ENCODE data around the gene ZDHHC17.

ZDHHC17 gene

DNA sequence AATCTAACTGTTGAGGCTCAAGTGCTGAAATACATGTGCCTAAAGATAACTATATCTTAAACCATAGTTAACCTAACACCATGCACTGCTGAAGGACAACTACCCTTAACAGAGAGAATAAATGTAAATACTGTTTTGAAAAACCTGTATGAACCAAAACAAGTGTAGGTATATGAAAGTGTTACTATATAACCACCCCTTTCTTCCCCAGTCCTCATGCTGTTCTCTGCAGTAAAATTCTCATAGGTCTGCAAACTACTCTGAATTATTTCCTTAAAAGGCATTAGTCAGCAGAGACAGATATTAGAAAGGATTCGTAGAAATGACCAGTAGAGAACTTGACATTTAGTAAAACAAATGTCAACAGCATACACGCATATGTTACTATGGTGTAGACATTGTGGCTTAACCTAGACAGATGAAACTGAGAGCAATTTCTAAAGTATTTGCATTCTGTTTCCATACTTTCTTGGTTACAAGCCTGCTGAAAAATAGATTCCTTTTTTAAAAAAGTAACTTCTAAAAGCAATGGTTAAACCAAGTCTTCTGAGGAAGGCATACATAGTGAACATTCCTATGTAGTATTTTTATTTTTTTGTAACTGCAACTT lies 101.0 kb downstream of the ZDHHC17 start:
- Histone ChIP-seq H3K27me3 (replicated peaks; ENCODE audit: control insufficient read depth, insufficient read depth, low read length) (no peaks in the 10 kb centered on the region), H3K4me1 (ENCODE audit: control insufficient read depth, insufficient read depth, low read length) (peaks cover 23% of the 10 kb centered on the region), H3K4me3 (ENCODE audit: low read length) (no peak overlapping the region), H3K9ac (ENCODE audit: low read length) (no peak overlapping the region), H3K36me3 (ENCODE audit: control insufficient read depth, insufficient read depth, low read length, severe bottlenecking) (no peaks in the 10 kb centered on the region), H3K9me3 (ENCODE audit: control insufficient read depth, low read length) (no peaks in the 10 kb centered on the region)
- peak; percentile 58 for DNase-seq (ENCODE audit: low read depth)

DNA sequence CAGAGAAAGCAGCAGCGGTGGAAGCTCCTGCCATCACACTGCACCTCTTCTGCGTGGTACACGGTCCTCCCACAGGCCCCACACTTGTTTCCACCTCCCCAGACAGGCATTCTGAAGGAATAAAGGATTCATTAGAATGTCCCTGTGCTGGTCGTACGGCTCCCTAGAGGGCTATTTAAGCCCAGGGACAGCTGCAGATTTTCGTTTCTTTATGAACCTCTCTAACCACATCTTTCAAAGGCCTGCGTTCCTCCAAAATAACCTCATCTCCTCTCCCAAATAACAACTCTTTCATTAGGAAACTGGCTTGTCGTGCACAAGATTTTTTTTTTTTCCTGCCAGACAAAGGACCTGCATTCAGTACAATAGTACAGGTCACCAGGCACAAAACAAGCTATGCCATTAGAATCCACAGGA lies 102.2 kb downstream of the ZDHHC17 start:
- no peaks in the 10 kb centered on the region for H3K36me3 ChIP-seq (ENCODE audit: control insufficient read depth, insufficient read depth, low read length, severe bottlenecking)
- H3K4me1 ChIP-seq (ENCODE audit: control insufficient read depth, insufficient read depth, low read length) = peaks cover 23% of the 10 kb centered on the region
- H3K9me3 ChIP-seq (ENCODE audit: control insufficient read depth, low read length) = no peaks in the 10 kb centered on the region
- H3K9ac ChIP-seq (ENCODE audit: low read length) = no peak overlapping the region
- DNase-seq (ENCODE audit: low read depth) = no peak
- no peaks in the 10 kb centered on the region for H3K27me3 ChIP-seq (replicated peaks; ENCODE audit: control insufficient read depth, insufficient read depth, low read length)
- no peak overlapping the region for H3K4me3 ChIP-seq (ENCODE audit: low read length)

DNA sequence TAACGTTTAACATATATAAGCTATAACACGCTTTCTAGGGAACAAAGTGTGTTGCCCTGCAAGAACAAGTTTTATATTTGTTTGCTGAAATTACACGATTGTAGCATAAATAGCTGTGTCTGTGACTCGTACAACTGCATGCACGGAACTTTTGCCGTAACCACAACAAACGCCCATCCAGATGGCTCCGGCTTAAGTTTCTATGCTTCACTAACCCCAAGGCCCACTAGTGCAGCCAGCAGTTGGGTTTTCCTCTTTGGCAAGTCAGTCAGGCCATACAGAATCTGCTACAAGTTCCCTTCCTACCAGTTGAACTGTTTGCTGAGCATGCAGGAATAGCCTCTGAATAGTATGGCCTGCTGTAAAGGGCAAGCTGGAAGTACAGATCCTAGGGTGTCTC lies 102.8 kb downstream of the ZDHHC17 start:
- H3K4me1 ChIP-seq (ENCODE audit: control insufficient read depth, insufficient read depth, low read length) = peaks cover 23% of the 10 kb centered on the region
- H3K36me3 ChIP-seq (ENCODE audit: control insufficient read depth, insufficient read depth, low read length, severe bottlenecking) = no peaks in the 10 kb centered on the region
- H3K4me3 ChIP-seq (ENCODE audit: low read length) = no peak overlapping the region
- peak; percentile 85 for DNase-seq (ENCODE audit: low read depth)
- H3K9me3 ChIP-seq (ENCODE audit: control insufficient read depth, low read length) = no peaks in the 10 kb centered on the region
- H3K9ac ChIP-seq (ENCODE audit: low read length) = no peak overlapping the region
- H3K27me3 ChIP-seq (replicated peaks; ENCODE audit: control insufficient read depth, insufficient read depth, low read length) = no peaks in the 10 kb centered on the region

DNA sequence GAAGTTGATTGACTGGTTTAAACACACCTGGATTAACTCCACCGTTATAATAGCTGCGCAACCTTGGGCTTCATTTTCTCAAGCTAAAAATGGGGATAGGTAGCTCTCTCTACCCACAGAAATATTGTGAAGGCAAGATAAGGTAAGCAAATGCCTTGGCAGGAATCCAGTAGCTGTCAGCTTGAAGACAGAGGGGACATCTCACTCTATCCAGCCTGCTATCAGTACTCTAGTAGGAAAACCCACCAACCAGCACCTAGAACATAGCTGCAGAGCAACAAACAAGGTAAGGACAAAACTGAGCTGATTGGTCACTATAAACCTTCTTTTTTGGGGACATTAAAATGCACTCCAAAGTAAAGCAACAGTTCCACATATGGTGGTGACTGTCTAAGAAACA lies 107.2 kb downstream of the ZDHHC17 start:
- DNase-seq (ENCODE audit: low read depth) = no peak
- Histone ChIP-seq H3K9me3 (ENCODE audit: control insufficient read depth, low read length) (no peaks in the 10 kb centered on the region), H3K4me1 (ENCODE audit: control insufficient read depth, insufficient read depth, low read length) (no peaks in the 10 kb centered on the region), H3K27me3 (replicated peaks; ENCODE audit: control insufficient read depth, insufficient read depth, low read length) (no peaks in the 10 kb centered on the region), H3K9ac (ENCODE audit: low read length) (no peak overlapping the region), H3K36me3 (ENCODE audit: control insufficient read depth, insufficient read depth, low read length, severe bottlenecking) (no peaks in the 10 kb centered on the region), H3K4me3 (ENCODE audit: low read length) (no peak overlapping the region)

DNA sequence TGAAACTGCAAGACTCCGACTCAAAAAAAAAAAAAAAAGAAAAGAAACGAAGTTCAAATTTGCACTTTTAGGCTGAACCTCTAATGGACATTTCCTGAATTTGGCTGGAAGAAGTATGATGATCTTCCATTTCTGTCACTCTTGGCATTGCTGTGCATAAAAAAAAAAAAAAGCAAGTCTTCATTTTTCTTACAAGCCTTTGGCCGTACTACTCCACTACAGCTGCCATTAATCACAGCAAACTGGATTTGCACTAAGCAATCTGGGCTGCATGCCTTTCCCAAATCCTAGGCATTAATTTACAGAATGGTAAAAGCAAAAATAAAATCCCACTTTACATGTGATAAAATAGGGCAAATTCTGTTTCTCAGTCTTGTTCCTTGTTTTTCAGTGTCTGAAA lies 107.8 kb downstream of the ZDHHC17 start:
- Histone ChIP-seq H3K36me3 (ENCODE audit: control insufficient read depth, insufficient read depth, low read length, severe bottlenecking) (no peaks in the 10 kb centered on the region), H3K9me3 (ENCODE audit: control insufficient read depth, low read length) (no peaks in the 10 kb centered on the region), H3K4me1 (ENCODE audit: control insufficient read depth, insufficient read depth, low read length) (no peaks in the 10 kb centered on the region), H3K4me3 (ENCODE audit: low read length) (no peak overlapping the region), H3K27me3 (replicated peaks; ENCODE audit: control insufficient read depth, insufficient read depth, low read length) (no peaks in the 10 kb centered on the region), H3K9ac (ENCODE audit: low read length) (no peak overlapping the region)
- DNase-seq (ENCODE audit: low read depth) = no peak

DNA sequence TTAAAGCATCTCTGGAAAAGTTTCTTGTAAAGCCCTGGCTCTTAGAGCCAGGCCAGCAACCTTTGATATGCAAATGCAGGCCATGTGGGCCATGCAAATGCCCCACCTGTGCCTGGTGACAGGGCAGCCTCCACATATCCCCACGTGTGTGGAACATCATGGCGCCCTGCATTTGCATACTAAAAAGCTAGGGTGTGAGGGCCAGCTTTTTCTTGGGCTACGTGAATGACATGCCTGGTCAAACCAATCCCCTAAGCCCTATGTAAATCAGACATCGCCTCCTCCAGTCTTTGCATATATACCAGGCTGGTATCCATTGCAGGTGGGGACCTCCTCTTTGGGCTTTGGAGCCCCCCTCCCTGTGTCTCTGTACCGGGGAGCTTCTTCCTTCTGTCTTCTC lies 108.5 kb downstream of the ZDHHC17 start:
- Histone ChIP-seq H3K4me3 (ENCODE audit: low read length) (no peak overlapping the region), H3K9ac (ENCODE audit: low read length) (no peak overlapping the region), H3K4me1 (ENCODE audit: control insufficient read depth, insufficient read depth, low read length) (no peaks in the 10 kb centered on the region), H3K36me3 (ENCODE audit: control insufficient read depth, insufficient read depth, low read length, severe bottlenecking) (no peaks in the 10 kb centered on the region), H3K9me3 (ENCODE audit: control insufficient read depth, low read length) (no peaks in the 10 kb centered on the region), H3K27me3 (replicated peaks; ENCODE audit: control insufficient read depth, insufficient read depth, low read length) (no peaks in the 10 kb centered on the region)
- DNase-seq (ENCODE audit: low read depth) = no peak

DNA sequence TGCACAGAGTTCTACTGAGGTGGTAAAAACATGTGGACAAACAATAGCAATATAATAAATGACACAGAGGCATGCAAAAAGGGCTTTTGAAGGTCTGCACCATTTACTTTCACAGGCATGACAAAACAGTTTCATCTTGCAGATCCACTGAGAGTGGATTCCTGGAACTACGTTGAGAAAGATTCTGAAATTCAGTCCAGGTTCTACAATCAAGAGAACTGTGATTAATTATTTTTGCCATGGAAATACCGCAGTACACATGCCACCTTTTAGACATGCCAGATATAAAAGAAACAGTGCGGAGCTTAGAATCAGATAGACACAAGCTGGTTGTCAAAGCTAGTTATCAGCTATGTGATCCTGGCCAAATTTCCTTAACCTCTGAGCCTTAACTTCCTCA lies 110.1 kb downstream of the ZDHHC17 start:
- Histone ChIP-seq H3K36me3 (ENCODE audit: control insufficient read depth, insufficient read depth, low read length, severe bottlenecking) (no peaks in the 10 kb centered on the region), H3K4me1 (ENCODE audit: control insufficient read depth, insufficient read depth, low read length) (peaks cover 8% of the 10 kb centered on the region), H3K9ac (ENCODE audit: low read length) (no peak overlapping the region), H3K27me3 (replicated peaks; ENCODE audit: control insufficient read depth, insufficient read depth, low read length) (no peaks in the 10 kb centered on the region), H3K4me3 (ENCODE audit: low read length) (no peak overlapping the region), H3K9me3 (ENCODE audit: control insufficient read depth, low read length) (no peaks in the 10 kb centered on the region)
- DNase-seq (ENCODE audit: low read depth) = no peak

DNA sequence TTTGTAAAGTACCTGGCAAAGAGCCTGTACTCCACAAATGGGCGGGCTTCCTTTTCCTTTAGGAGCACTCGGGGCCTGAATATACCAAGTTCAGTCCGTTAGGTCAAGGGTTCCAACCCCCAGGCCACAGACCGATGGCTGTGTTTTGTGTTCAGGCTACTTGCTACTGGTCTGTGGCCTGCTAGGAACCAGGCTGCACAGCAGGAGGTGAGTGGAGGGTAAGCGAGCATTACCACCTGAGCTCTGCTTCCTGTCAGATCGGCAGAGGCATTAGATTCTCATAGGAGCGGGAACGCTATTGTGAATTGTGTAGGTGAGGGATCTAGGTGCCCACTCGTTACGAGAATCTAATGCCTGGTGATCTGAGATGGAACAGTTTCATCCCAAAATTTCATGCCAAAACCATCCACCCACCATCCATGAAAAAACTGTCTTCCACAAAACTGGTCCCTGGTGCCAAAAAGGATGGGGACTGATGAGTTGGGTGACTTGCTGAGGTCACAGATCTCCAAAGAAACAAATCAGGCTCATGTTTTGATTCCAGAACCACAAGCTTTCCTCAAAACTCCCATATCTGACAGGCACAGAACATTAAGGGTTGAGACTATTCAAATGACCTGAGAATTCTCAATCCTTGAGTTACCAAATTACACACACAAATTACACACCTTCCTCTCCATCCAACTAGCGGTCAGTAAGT lies 110.7 kb downstream of the ZDHHC17 start:
- Histone ChIP-seq H3K36me3 (ENCODE audit: control insufficient read depth, insufficient read depth, low read length, severe bottlenecking) (no peaks in the 10 kb centered on the region), H3K9me3 (ENCODE audit: control insufficient read depth, low read length) (no peaks in the 10 kb centered on the region), H3K9ac (ENCODE audit: low read length) (no peak overlapping the region), H3K4me3 (ENCODE audit: low read length) (no peak overlapping the region), H3K27me3 (replicated peaks; ENCODE audit: control insufficient read depth, insufficient read depth, low read length) (no peaks in the 10 kb centered on the region), H3K4me1 (ENCODE audit: control insufficient read depth, insufficient read depth, low read length) (peaks cover 8% of the 10 kb centered on the region)
- DNase-seq (ENCODE audit: low read depth) = no peak

DNA sequence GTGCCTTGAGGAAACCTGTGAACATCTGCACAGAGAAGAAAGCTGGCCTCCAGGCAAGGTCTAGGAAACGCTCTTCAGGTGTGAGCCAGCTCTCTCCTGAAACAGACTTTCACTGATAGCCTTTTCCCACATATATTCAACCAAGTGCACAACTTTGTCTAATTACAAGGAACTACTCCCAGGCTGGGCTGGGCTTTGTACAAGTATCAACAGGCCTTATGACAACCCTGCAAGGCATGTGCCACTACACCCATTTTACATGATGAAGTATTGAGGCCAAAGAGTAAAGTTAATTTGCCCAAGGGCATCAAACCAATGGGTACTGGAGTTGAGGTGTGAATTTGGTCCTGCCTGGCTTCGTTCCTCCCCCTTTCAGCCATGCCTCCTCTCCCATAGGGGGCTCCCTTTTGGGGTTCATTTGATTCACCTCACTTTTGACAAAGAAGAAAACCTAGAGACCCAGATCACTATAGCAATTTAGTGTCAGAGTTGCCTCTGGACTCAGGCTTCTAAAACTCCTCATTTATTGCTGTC lies 112.8 kb downstream of the ZDHHC17 start:
- H3K36me3 ChIP-seq (ENCODE audit: control insufficient read depth, insufficient read depth, low read length, severe bottlenecking) = no peaks in the 10 kb centered on the region
- no peaks in the 10 kb centered on the region for H3K27me3 ChIP-seq (replicated peaks; ENCODE audit: control insufficient read depth, insufficient read depth, low read length)
- H3K9me3 ChIP-seq (ENCODE audit: control insufficient read depth, low read length) = no peaks in the 10 kb centered on the region
- no peak overlapping the region for H3K9ac ChIP-seq (ENCODE audit: low read length)
- H3K4me3 ChIP-seq (ENCODE audit: low read length) = no peak overlapping the region
- no peak for DNase-seq (ENCODE audit: low read depth)
- H3K4me1 ChIP-seq (ENCODE audit: control insufficient read depth, insufficient read depth, low read length) = peaks cover 8% of the 10 kb centered on the region

DNA sequence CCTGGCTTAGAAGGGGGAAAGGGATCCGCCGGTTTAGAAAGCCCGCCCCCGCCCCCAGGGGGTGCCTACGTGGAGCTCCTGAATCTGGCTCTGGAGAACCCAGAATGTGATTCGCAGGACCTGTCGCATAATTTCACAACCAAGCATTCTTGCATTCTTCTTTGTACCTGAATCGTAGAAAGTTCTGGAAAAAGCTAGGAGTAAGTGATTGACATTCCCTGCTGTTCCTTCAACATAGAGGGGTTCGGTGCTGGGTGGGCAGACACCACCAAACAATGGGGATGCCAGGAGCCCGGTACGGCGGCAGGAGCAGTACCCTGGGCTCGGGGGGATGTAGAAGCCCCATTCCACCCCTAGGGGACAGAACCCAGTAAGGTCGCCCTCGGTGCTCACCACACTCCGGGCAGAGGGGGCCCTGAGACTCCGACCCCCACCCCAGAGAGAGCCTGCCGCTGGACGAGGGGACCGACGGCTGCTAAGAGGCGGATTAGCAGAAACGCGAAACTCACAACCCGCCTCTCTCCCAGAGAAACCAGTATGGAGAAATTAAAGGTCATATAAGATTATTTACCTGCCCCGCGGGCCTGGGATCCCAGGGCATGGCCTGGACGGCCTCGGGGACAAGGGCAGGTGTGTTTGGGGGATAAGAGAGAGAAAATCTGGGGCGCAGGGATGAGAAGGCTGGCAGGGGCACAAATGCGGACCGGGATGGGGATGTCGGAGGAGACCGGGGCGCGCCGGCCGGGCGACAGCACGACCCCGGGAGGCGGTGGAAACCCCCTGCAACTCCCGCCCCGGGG lies 114.4 kb downstream of the ZDHHC17 start:
- H3K36me3 ChIP-seq (ENCODE audit: control insufficient read depth, insufficient read depth, low read length, severe bottlenecking) = no peaks in the 10 kb centered on the region

More for the DNA sequence above, 114.4 kb downstream of the ZDHHC17 start:
- Histone ChIP-seq H3K4me1 (ENCODE audit: control insufficient read depth, insufficient read depth, low read length) (peaks cover 8% of the 10 kb centered on the region), H3K27me3 (replicated peaks; ENCODE audit: control insufficient read depth, insufficient read depth, low read length) (no peaks in the 10 kb centered on the region), H3K4me3 (ENCODE audit: low read length) (peak overlapping the region; percentile 88), H3K9me3 (ENCODE audit: control insufficient read depth, low read length) (peaks cover 6% of the 10 kb centered on the region), H3K9ac (ENCODE audit: low read length) (peak overlapping the region; percentile 88)
- peak; percentile 82 for DNase-seq (ENCODE audit: low read depth)

Measured in adipocyte (in vitro differentiated cells).